Activated T-cell treated with anti-CD3 and anti-CD28 coated beads for 48 hours (primary cell): Measurements from ENCODE around the gene CCDC141.
A peak's percentile ranks its signal among the peaks of the same experiment; 100 is the strongest.
"Not testable (repeated sequence)": the region's sequence is repeated elsewhere in the genome, so short reads cannot be mapped to it uniquely, and the experiment has no call there.

ENCODE experiments used
- DNase-seq: peaks from one replicate; pipeline ENCODE4 v3.0.0-alpha.2; 2020; ENCODE audit warnings: low read depth

The CCDC141 gene

GRCh38 chr2:179044500-179044899 is 5.4 kb downstream of the CCDC141 start:
- DNase-seq: no peak

GRCh38 chr2:179037807-179038206 is 12.1 kb downstream of the CCDC141 start:
- DNase-seq: no peak

- no peak for DNase-seq
Observed at GRCh38 chr2:179036353-179036905, 13.5 kb downstream of the CCDC141 start.

- DNase-seq: no peak
Observed at GRCh38 chr2:179031731-179032408, 18.1 kb downstream of the CCDC141 start.

- DNase-seq: no peak
Observed at GRCh38 chr2:179024445-179024844, 25.5 kb downstream of the CCDC141 start.

GRCh38 chr2:179022685-179023084 is 27.3 kb downstream of the CCDC141 start:
- DNase-seq: no peak

GRCh38 chr2:179021258-179021657 is 28.7 kb downstream of the CCDC141 start:
- DNase-seq: no peak

- peak; percentile 43 for DNase-seq
Observed at GRCh38 chr2:179020156-179020750, 29.7 kb downstream of the CCDC141 start.

- no peak for DNase-seq
Observed at GRCh38 chr2:179019260-179019659, 30.7 kb downstream of the CCDC141 start.

GRCh38 chr2:179017773-179018357 is 32.1 kb downstream of the CCDC141 start:
- no peak for DNase-seq

- not testable (repeated sequence) for DNase-seq
Observed at GRCh38 chr2:179014189-179014588, 35.7 kb downstream of the CCDC141 start.

GRCh38 chr2:179005976-179006375 is 44.0 kb downstream of the CCDC141 start:
- DNase-seq: no peak

GRCh38 chr2:178999476-178999875 is 50.5 kb downstream of the CCDC141 start:
- no peak for DNase-seq

GRCh38 chr2:178998539-178998938 is 51.4 kb downstream of the CCDC141 start:
- DNase-seq: no peak

- no peak for DNase-seq
Observed at GRCh38 chr2:178997477-178997876, 52.5 kb downstream of the CCDC141 start.

GRCh38 chr2:178997067-178997466 is 52.9 kb downstream of the CCDC141 start:
- no peak for DNase-seq

- DNase-seq: no peak
Observed at GRCh38 chr2:178994264-178994663, 55.7 kb downstream of the CCDC141 start.

- DNase-seq: no peak
Observed at GRCh38 chr2:178993788-178994187, 56.1 kb downstream of the CCDC141 start.

GRCh38 chr2:178992719-178993118 is 57.2 kb downstream of the CCDC141 start:
- not testable (repeated sequence) for DNase-seq

GRCh38 chr2:178990533-178991241 is 59.2 kb downstream of the CCDC141 start:
- no peak for DNase-seq

- DNase-seq: not testable (repeated sequence)
Observed at GRCh38 chr2:178989424-178989823, 60.5 kb downstream of the CCDC141 start.

- DNase-seq: not testable (repeated sequence)
Observed at GRCh38 chr2:178982652-178983051, 67.3 kb downstream of the CCDC141 start.

- DNase-seq: no peak
Observed at GRCh38 chr2:178980815-178981214, 69.1 kb downstream of the CCDC141 start.
